ENCODE results near the gene ISOC2.
A peak's percentile ranks its signal among the peaks of the same experiment; 100 is the strongest.

ISOC2 gene

GRCh38 chr19:55441692-55442321 lies 19.6 kb downstream of the ISOC2 start:
- Mint-ChIP-seq H3K9me3 (no peaks in the 10 kb centered on the region), H3K27me3 (peaks cover 78 to 81% of the 10 kb centered on the region in 2 donors), H3K36me3 (ENCODE audit: insufficient read depth) (peaks cover 3% of the 10 kb centered on the region), H3K4me3 (peak overlapping the region; percentile 16 to 36), H3K4me1 (ENCODE audit: low read depth in 2 of 2) (peaks cover 15 to 16% of the 10 kb centered on the region in 2 donors), H3K27ac (no peak overlapping the region)
- no peak for ATAC-seq (replicated peaks)
- no peak for DNase-seq

GRCh38 chr19:55441319-55441691 lies 20.1 kb downstream of the ISOC2 start:
- Mint-ChIP-seq H3K36me3 (ENCODE audit: insufficient read depth) (peaks cover 3% of the 10 kb centered on the region), H3K4me1 (ENCODE audit: low read depth in 2 of 2) (peaks cover 15 to 16% of the 10 kb centered on the region in 2 donors), H3K4me3 (peak overlapping the region; percentile 16 to 36), H3K27ac (no peak overlapping the region), H3K27me3 (peaks cover 83 to 86% of the 10 kb centered on the region in 2 donors), H3K9me3 (no peaks in the 10 kb centered on the region)
- no peak for ATAC-seq (replicated peaks)
- no peak for DNase-seq

- H3K36me3 Mint-ChIP-seq (ENCODE audit: insufficient read depth): peaks cover 3% of the 10 kb centered on the region
- peaks cover 77 to 87% of the 10 kb centered on the region in 2 donors for H3K27me3 Mint-ChIP-seq
- H3K27ac Mint-ChIP-seq: no peak overlapping the region
- DNase-seq (no peak), ATAC-seq (replicated peaks) (peak; percentile 38)
- peak overlapping the region in 1 of 2 donors; percentile 13 for H3K4me3 Mint-ChIP-seq
- no peaks in the 10 kb centered on the region for H3K9me3 Mint-ChIP-seq
- peaks cover 15 to 16% of the 10 kb centered on the region in 2 donors for H3K4me1 Mint-ChIP-seq (ENCODE audit: low read depth in 2 of 2)
Observed at GRCh38 chr19:55440411-55441105, 20.9 kb downstream of the ISOC2 start.

- Mint-ChIP-seq H3K36me3 (ENCODE audit: insufficient read depth) (peaks cover 3% of the 10 kb centered on the region), H3K9me3 (no peaks in the 10 kb centered on the region), H3K27me3 (peaks cover 62 to 74% of the 10 kb centered on the region in 2 donors), H3K27ac (no peak overlapping the region), H3K4me1 (ENCODE audit: low read depth in 2 of 2) (peaks cover 15 to 16% of the 10 kb centered on the region in 2 donors), H3K4me3 (no peak overlapping the region)
- no peak for DNase-seq
- no peak for ATAC-seq (replicated peaks)
Observed at GRCh38 chr19:55439052-55439451, 22.4 kb downstream of the ISOC2 start.

- DNase-seq: no peak
- no peak overlapping the region for H3K27ac Mint-ChIP-seq
Observed at GRCh38 chr19:55437410-55437809, 24.0 kb downstream of the ISOC2 start.

GRCh38 chr19:55436847-55437246 lies 24.6 kb downstream of the ISOC2 start:
- peaks cover 47 to 67% of the 10 kb centered on the region in 2 donors for H3K27me3 Mint-ChIP-seq
- no peak overlapping the region for H3K27ac Mint-ChIP-seq
- peaks cover 11 to 16% of the 10 kb centered on the region in 2 donors for H3K4me1 Mint-ChIP-seq (ENCODE audit: low read depth in 2 of 2)
- H3K9me3 Mint-ChIP-seq: no peaks in the 10 kb centered on the region
- no peak overlapping the region for H3K4me3 Mint-ChIP-seq
- ATAC-seq (replicated peaks) (no peak), DNase-seq (no peak)
- H3K36me3 Mint-ChIP-seq (ENCODE audit: insufficient read depth): peaks cover 3% of the 10 kb centered on the region

More at GRCh38 chr19:55437410-55437809, 24.0 kb downstream of the ISOC2 start:
- no peak overlapping the region for H3K4me3 Mint-ChIP-seq
- no peak for ATAC-seq (replicated peaks)
- peaks cover 11 to 16% of the 10 kb centered on the region in 2 donors for H3K4me1 Mint-ChIP-seq (ENCODE audit: low read depth in 2 of 2)
- H3K36me3 Mint-ChIP-seq (ENCODE audit: insufficient read depth): peaks cover 3% of the 10 kb centered on the region
- H3K9me3 Mint-ChIP-seq: no peaks in the 10 kb centered on the region
- peaks cover 47 to 63% of the 10 kb centered on the region in 2 donors for H3K27me3 Mint-ChIP-seq

GRCh38 chr19:55435020-55435419 lies 26.4 kb downstream of the ISOC2 start:
- H3K9me3 Mint-ChIP-seq: no peaks in the 10 kb centered on the region
- no peak overlapping the region for H3K4me3 Mint-ChIP-seq
- H3K27ac Mint-ChIP-seq: no peak overlapping the region
- H3K4me1 Mint-ChIP-seq (ENCODE audit: low read depth in 2 of 2): peaks cover under 1 to 5% of the 10 kb centered on the region in 2 donors
- DNase-seq (no peak), ATAC-seq (replicated peaks) (no peak)
- peaks cover 43 to 67% of the 10 kb centered on the region in 2 donors for H3K27me3 Mint-ChIP-seq
- H3K36me3 Mint-ChIP-seq (ENCODE audit: insufficient read depth): peaks cover 3% of the 10 kb centered on the region

GRCh38 chr19:55434356-55434919 lies 27.0 kb downstream of the ISOC2 start:
- DNase-seq: no peak
- H3K4me3 Mint-ChIP-seq: no peak overlapping the region
- H3K27ac Mint-ChIP-seq: no peak overlapping the region
- peaks cover 0 to 5% of the 10 kb centered on the region in 2 donors for H3K4me1 Mint-ChIP-seq (ENCODE audit: low read depth in 2 of 2)
- H3K27me3 Mint-ChIP-seq: peaks cover 43 to 67% of the 10 kb centered on the region in 2 donors
- no peak for ATAC-seq (replicated peaks)
- H3K36me3 Mint-ChIP-seq (ENCODE audit: insufficient read depth): peaks cover 3% of the 10 kb centered on the region
- H3K9me3 Mint-ChIP-seq: no peaks in the 10 kb centered on the region

GRCh38 chr19:55433292-55433691 lies 28.1 kb downstream of the ISOC2 start:
- no peaks in the 10 kb centered on the region for H3K36me3 Mint-ChIP-seq (ENCODE audit: insufficient read depth)
- no peak for DNase-seq
- no peaks in the 10 kb centered on the region for H3K9me3 Mint-ChIP-seq
- H3K27me3 Mint-ChIP-seq: peaks cover 41 to 67% of the 10 kb centered on the region in 2 donors
- no peak overlapping the region for H3K4me3 Mint-ChIP-seq
- no peak for ATAC-seq (replicated peaks)
- peaks cover 0 to 5% of the 10 kb centered on the region in 2 donors for H3K4me1 Mint-ChIP-seq (ENCODE audit: low read depth in 2 of 2)
- H3K27ac Mint-ChIP-seq: no peak overlapping the region

GRCh38 chr19:55432241-55432959 lies 29.0 kb downstream of the ISOC2 start:
- DNase-seq (no peak), ATAC-seq (replicated peaks) (no peak)
- Mint-ChIP-seq H3K27ac (no peak overlapping the region), H3K4me3 (no peak overlapping the region), H3K9me3 (no peaks in the 10 kb centered on the region), H3K4me1 (ENCODE audit: low read depth in 2 of 2) (peaks cover 0 to 5% of the 10 kb centered on the region in 2 donors), H3K36me3 (ENCODE audit: insufficient read depth) (no peaks in the 10 kb centered on the region), H3K27me3 (peaks cover 38 to 67% of the 10 kb centered on the region in 2 donors)

- DNase-seq (no peak), ATAC-seq (replicated peaks) (no peak)
- Mint-ChIP-seq H3K9me3 (no peaks in the 10 kb centered on the region), H3K4me1 (ENCODE audit: low read depth in 2 of 2) (no peaks in the 10 kb centered on the region), H3K4me3 (no peak overlapping the region), H3K36me3 (ENCODE audit: insufficient read depth) (no peaks in the 10 kb centered on the region), H3K27ac (no peak overlapping the region), H3K27me3 (peaks cover 28 to 61% of the 10 kb centered on the region in 2 donors)
Observed at GRCh38 chr19:55431183-55431582, 30.3 kb downstream of the ISOC2 start.

GRCh38 chr19:55426042-55426441 lies 35.4 kb downstream of the ISOC2 start:
- peaks cover 39 to 63% of the 10 kb centered on the region in 2 donors for H3K27me3 Mint-ChIP-seq
- peaks cover 7% of the 10 kb centered on the region in 2 donors for H3K4me1 Mint-ChIP-seq (ENCODE audit: low read depth in 2 of 2)
- H3K4me3 Mint-ChIP-seq: no peak overlapping the region
- ATAC-seq (replicated peaks) (no peak), DNase-seq (no peak)
- no peaks in the 10 kb centered on the region for H3K9me3 Mint-ChIP-seq
- no peak overlapping the region for H3K27ac Mint-ChIP-seq
- H3K36me3 Mint-ChIP-seq (ENCODE audit: insufficient read depth): peaks cover 4% of the 10 kb centered on the region

- peaks cover 7% of the 10 kb centered on the region in 2 donors for H3K4me1 Mint-ChIP-seq (ENCODE audit: low read depth in 2 of 2)
- H3K9me3 Mint-ChIP-seq: no peaks in the 10 kb centered on the region
- DNase-seq (no peak), ATAC-seq (replicated peaks) (no peak)
- no peak overlapping the region for H3K4me3 Mint-ChIP-seq
- H3K36me3 Mint-ChIP-seq (ENCODE audit: insufficient read depth): peaks cover 4% of the 10 kb centered on the region
- H3K27ac Mint-ChIP-seq: no peak overlapping the region
- H3K27me3 Mint-ChIP-seq: peaks cover 27 to 56% of the 10 kb centered on the region in 2 donors
Observed at GRCh38 chr19:55424518-55424917, 36.9 kb downstream of the ISOC2 start.
